Epidermal melanocyte (primary cell): Measurements from ENCODE around the gene F2R.
"Not testable (repeated sequence)": the region's sequence is repeated elsewhere in the genome, so short reads cannot be mapped to it uniquely, and the experiment has no call there.

Experiments
- DNase-seq: peaks from one replicate; pipeline ENCODE4 v3.0.0; 2011; ENCODE audit warnings: low spot score; ENCODE audit not compliant: insufficient read length

Gene F2R

GRCh38 chr5:76715736-76716455 lies at the start of gene F2R:
Gene F2R, plus strand, starts transcription at chr5:76716126. Its CDS starts 182 bp downstream, at chr5:76716308.
- DNase-seq, result peak; percentile 58

- no peak for DNase-seq
These were observed 48.4 kb upstream of the F2R start for GRCh38 chr5:76667495-76667894.

DNA sequence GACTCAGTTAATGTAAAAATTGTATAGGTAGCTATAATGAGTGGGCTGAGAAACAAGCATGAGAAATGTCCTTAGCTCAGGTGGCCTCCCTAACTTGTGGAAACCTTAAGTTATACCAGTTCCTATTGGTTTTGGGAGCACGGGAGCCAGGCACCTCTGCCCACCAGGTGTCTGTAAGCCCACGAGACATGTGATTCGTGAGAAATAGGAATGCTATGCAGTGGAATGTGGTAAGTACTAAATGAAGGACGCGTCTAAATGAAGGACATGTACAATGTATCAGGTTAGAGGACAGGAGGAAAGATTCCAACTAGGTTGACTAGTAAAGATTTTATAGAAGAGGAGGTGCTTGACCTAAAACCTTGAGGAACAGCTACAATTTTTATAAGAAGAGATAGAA lies 46.7 kb upstream of the F2R start:
- DNase-seq, result no peak

DNA sequence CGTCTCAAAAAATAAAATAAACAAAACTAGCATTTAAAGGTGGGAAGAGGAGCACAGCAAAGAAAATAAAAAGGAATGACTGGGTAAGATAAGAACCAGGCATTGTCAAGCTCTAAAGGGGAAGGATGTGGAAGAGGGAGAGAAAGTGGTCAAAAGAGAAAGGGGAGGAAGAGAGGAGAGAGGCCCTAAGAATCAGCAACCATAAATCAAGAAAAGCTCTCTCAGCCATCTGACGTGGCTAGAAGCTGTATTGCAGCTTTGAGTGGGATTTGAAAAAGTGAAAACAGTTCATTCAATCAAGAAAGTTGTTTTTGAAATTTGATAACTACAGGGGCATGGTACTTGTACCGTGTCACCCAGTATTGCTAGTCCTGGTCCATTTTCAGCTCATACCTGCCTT lies 45.4 kb upstream of the F2R start:
- DNase-seq, result no peak

- no peak for DNase-seq
These were observed 43.7 kb upstream of the F2R start for GRCh38 chr5:76672242-76672641.

- DNase-seq, result no peak
These were observed 42.8 kb upstream of the F2R start for GRCh38 chr5:76673125-76673524.

- DNase-seq, result no peak
These were observed 41.4 kb upstream of the F2R start for GRCh38 chr5:76674330-76675066.

DNA sequence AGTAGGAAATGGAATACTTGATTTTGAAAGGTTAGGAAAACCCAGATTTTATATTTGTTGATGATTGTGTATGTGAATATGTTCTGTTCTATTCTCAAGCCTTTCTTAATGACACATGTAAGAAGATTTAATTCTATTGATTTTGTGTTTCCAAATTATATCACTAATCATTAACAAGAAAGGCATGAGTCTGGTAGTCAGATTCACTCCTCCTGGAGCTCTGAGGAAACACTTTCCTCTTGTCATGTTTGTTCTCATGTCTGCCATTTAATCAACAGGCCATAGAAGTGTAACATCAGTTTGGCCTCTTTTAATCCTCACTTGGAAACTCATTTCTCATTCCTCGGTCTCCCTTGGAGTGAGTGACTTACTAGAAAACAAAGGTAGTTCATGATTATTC lies 40.6 kb upstream of the F2R start:
- no peak for DNase-seq

DNA sequence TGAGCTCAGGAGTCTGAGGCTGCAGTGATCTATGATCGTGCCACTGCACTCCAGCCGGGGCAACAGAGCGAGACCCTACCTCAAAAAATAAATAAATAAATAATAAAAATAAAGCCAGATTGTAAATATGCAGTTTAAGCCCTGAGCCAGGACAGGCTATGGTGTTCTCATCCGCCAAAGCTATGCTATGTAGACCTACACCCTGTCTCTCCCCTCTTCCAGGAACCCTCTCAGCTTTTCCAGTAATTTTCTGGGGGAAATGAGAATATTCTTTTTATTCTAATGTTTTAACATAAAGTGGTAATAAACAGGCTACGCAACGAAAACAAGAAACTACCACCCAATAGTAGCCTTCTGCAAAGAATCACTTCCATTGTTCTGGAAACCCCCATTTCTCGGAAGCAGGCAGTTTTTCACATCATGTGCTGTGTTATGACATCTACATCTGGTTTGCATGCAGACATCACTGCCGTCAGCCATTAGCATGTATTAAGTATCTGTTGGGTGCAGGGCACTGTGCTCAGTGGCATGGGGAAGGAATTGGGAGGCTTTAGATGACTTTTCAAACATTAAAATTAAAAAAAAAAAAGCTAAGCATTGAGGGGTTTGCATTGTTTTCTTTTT lies 38.0 kb upstream of the F2R start:
- DNase-seq, result no peak

DNA sequence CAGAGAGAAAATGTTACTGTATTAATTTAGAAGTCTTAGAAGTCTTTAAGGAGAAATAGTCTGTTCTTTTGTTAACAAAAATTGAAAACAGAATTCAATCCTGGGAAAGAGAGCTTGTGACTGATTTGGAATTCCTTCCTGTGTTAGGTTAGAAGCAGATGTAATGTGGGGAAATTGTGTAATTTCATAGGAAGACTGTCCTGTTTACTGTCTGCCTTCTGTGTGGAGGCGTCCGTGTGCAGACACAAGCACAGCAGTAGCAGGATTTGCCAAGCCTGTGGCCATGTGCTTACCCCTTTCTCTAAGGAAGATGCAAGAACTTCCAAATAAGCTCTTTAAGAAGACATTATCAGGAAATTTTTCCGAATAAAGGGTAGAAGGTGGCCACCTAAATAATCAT lies 36.7 kb upstream of the F2R start:
- no peak for DNase-seq

- not testable (repeated sequence) for DNase-seq
These were observed 35.1 kb upstream of the F2R start for GRCh38 chr5:76680826-76681225.

DNA sequence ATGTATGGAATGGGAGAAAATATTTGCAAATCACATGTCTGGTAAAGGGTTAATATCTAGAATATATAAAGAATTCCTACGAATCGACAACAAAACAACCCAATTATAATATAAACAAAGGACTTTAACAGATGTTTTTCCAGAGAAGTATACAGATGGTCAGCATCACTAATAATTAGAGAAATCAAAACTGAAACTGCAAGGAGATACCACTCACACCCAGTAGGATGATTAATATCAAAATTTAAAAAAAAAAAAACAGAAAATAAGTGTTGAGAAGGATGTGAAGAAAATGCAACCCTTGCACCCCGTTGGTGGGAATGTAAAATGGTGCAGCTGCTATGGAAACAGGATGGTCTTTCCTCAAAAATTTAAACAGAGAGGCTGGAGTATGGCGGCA lies 34.6 kb upstream of the F2R start:
- no peak for DNase-seq

- no peak for DNase-seq
These were observed 33.5 kb upstream of the F2R start for GRCh38 chr5:76682387-76682786.

DNA sequence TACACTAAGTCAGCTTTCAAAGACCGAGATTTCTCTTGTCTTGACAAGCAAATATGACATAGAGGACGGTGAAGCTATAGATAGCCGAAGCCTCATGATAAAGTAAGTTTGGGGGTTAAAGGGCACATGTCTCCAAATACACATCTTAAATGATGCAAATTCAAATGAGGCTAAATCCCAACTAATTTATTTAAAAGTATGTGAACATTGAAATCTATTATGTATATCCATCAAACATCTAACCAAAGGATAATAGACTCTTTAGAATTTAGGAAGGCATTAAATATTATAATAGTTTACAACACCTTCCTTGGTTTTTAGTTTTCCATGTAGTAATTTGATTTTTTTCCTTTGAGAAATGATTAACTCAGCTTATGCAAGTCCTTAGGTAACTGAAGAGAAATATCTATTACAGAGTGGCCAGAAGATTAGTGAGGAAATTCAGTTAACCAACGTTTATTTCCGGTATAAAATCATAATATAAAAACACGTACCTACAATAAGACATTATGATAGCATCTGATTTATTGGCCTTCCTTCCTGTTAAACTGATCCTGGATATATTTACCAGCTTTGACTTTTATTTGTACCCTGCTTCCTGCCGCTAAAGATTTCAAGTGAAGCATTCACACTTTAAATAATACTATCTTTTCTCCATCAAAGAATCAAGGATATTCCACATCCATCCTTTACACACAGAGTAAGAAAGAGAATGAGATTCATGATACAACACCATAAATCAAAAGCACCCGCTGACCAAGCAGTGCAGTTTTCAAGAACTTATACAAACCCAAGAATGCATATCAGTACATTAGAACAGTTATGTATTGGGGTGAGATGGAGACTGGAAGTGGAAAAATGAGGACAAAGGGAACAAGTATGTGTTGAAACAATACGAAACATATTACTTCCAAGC lies 31.9 kb upstream of the F2R start:
- DNase-seq, result no peak

- no peak for DNase-seq
These were observed 31.0 kb upstream of the F2R start for GRCh38 chr5:76684756-76685519.

- DNase-seq, result no peak
These were observed 30.2 kb upstream of the F2R start for GRCh38 chr5:76685704-76686103.

GRCh38 chr5:76688212-76688611 lies 27.7 kb upstream of the F2R start:
- DNase-seq, result no peak

GRCh38 chr5:76688836-76689235 lies 27.1 kb upstream of the F2R start:
- DNase-seq, result no peak

GRCh38 chr5:76689321-76690036 lies 26.4 kb upstream of the F2R start:
- no peak for DNase-seq

DNA sequence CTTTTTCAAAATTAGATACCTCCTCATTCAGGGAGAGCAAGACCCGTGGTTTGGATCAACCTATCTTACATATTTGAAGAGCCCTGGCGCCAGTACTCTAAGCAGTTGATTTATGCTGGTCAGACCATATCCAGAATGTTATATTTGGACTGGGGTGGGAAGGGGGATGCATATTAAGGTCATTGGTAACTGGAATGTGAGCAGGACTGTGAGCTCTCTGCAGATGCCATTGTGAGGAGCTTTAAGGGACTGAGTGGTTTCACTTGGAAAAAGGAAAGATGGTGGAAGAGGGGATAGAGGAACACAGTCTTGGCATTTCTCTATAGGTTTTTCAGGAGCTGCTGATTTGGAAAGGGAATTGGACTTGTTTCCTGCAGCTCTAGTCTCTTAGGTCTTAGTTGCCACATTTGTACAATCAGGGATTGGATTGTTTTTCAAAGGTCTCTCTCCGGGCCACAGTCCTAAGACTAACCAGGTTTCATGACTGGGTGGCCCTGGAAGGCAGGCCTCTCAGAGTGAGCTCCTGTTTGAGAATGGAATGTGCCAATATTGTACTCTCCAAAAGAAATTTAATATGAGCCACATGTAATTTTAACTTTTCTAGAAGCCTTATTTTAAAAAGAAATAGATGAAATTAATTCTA lies 25.8 kb upstream of the F2R start:
- no peak for DNase-seq
